H1 (cell line): ENCODE data around the gene PATE2. TPM values are rescaled to one million over a fixed set of nuclear protein-coding genes. Genes with fewer than 3 reads are reported as not detected.

Source experiments
- CTCF ChIA-PET: fragments of 300-600 bp; sonication (Branson Sonifier 250); formaldehyde crosslinking; loops from one replicate; lab custom pipeline; 2021; ENCODE audit not compliant: partially characterized antibody; lab: Charles Lee
- POLR2A ChIA-PET: fragments of 300-600 bp; sonication (Branson Sonifier 250); formaldehyde crosslinking; loops from one replicate; lab custom pipeline; 2021; ENCODE audit warnings: inconsistent platforms; ENCODE audit not compliant: partially characterized antibody; lab: Charles Lee
- DNase-seq, 2 experiments: peaks; one replicate each; pipeline versions ENCODE4 v3.0.0 to v3.0.0-alpha.2; 2010 to 2022; ENCODE audit warnings: low spot score in 2 of 2, low read depth in 1 of 2, mixed read lengths in 1 of 2
- FAIRE-seq: peaks from 2 replicates; lab custom pipeline; 2011; peaks lifted over from hg19 to GRCh38; lab: Jason Lieb, UNC
- H2AFZ ChIP-seq: 2 replicates; pipeline ENCODE4 v1.8.1; 2012; ENCODE audit warnings: low read length, inconsistent platforms
- H2AK5ac ChIP-seq: 2 replicates; pipeline ENCODE4 v1.6.1; 2013; ENCODE audit warnings: low read depth, low read length
- H2BK120ac ChIP-seq: replicated peaks from 2 replicates; pipeline ENCODE3; 2013; ENCODE audit warnings: low read depth, low read length, inconsistent platforms
- H2BK12ac ChIP-seq: 2 replicates; pipeline ENCODE4 v1.6.1; 2013; ENCODE audit warnings: low read depth, low read length
- H2BK15ac ChIP-seq: 2 replicates; pipeline ENCODE4 v1.6.1; 2013; ENCODE audit warnings: low read length
- H2BK20ac ChIP-seq: 2 replicates; pipeline ENCODE4 v1.6.1; 2013; ENCODE audit warnings: low read length
- H2BK5ac ChIP-seq: 2 replicates; pipeline ENCODE4 v1.6.1; 2013; ENCODE audit warnings: low read depth, low read length
- H3K14ac ChIP-seq: 2 replicates; pipeline ENCODE4 v1.6.1; 2013; ENCODE audit warnings: inconsistent platforms; ENCODE audit not compliant: insufficient read length
- H3K18ac ChIP-seq: 2 replicates; pipeline ENCODE4 v1.6.1; 2013; ENCODE audit warnings: low read length; ENCODE audit errors: extremely low read depth
- H3K23ac ChIP-seq: 2 replicates; pipeline ENCODE4 v1.6.1; 2013; ENCODE audit warnings: inconsistent platforms; ENCODE audit not compliant: insufficient read length
- H3K23me2 ChIP-seq: 2 replicates; pipeline ENCODE4 v1.6.1; 2013; ENCODE audit warnings: low read depth, low read length
- H3K27ac ChIP-seq: 2 replicates; pipeline ENCODE4 v1.6.1; 2011; ENCODE audit warnings: low read depth, low read length, inconsistent platforms
- H3K27me3 ChIP-seq, 4 experiments: replicated peaks in 1 of 4; 1 replicate in 1 of 4; 2 replicates in 3 of 4; pipeline versions ENCODE4 v1.6.1 to v1.8.1; 2011 to 2013; ENCODE audit warnings: low read length in 3 of 4, mild to moderate bottlenecking in 3 of 4, inconsistent platforms in 2 of 4, mixed read lengths in 2 of 4, moderate library complexity in 1 of 4; ENCODE audit not compliant: control insufficient read depth in 3 of 4, insufficient read depth in 3 of 4; ENCODE audit errors: extremely low read depth in 1 of 4
- H3K36me3 ChIP-seq, 4 experiments: 2 replicates each; pipeline versions ENCODE4 v1.6.1 to v1.8.1; 2011 to 2013; ENCODE audit warnings: mild to moderate bottlenecking in 4 of 4, low read length in 3 of 4, moderate library complexity in 2 of 4, control low read depth in 1 of 4, inconsistent platforms in 1 of 4; ENCODE audit not compliant: insufficient read depth in 4 of 4, control insufficient read depth in 2 of 4
- H3K4ac ChIP-seq: replicated peaks from 2 replicates; pipeline ENCODE3; 2013; ENCODE audit warnings: low read length, low read depth, mixed read lengths, inconsistent platforms; ENCODE audit not compliant: insufficient read length
- H3K4me1 ChIP-seq, 4 experiments: replicated peaks in 1 of 4; 1 replicate in 1 of 4; 2 replicates in 3 of 4; pipeline versions ENCODE4 v1.6.1 to v1.8.1; 2011 to 2013; ENCODE audit warnings: low read length in 3 of 4, inconsistent platforms in 2 of 4, mixed read lengths in 1 of 4; ENCODE audit not compliant: insufficient read depth in 4 of 4, control insufficient read depth in 3 of 4
- H3K4me2 ChIP-seq, 2 experiments: 2 replicates each; pipeline versions ENCODE4 v1.6.1 to v1.8.1; 2011 to 2013; ENCODE audit warnings: low read depth in 2 of 2, low read length in 2 of 2, control low read depth in 1 of 2, inconsistent platforms in 1 of 2, mild to moderate bottlenecking in 1 of 2; ENCODE audit not compliant: insufficient read depth in 1 of 2
- H3K4me3 ChIP-seq, 4 experiments: fragments of 200-600, 300-600 bp in 1 of 4; sonication (generic), shearing (Covaris generic), sonication (Bioruptor Twin) in 1 of 4; 2 replicates each; pipeline versions ENCODE4 v1.5.1 to v1.8.1; 2011 to 2016; ENCODE audit warnings: low read length in 4 of 4, low read depth in 3 of 4, control low read depth in 2 of 4, inconsistent platforms in 2 of 4, mild to moderate bottlenecking in 2 of 4, mixed read lengths in 1 of 4, moderate library complexity in 1 of 4; ENCODE audit not compliant: insufficient read depth in 2 of 4; ENCODE audit errors: extremely low read depth in 1 of 4
- H3K56ac ChIP-seq: replicated peaks from 2 replicates; pipeline ENCODE3; 2013; ENCODE audit warnings: low read depth, mild to moderate bottlenecking, mixed read lengths, low read length, inconsistent platforms; ENCODE audit not compliant: insufficient read length
- H3K79me1 ChIP-seq: 2 replicates; pipeline ENCODE4 v1.6.1; 2013; ENCODE audit warnings: low read depth, low read length, control low read depth
- H3K79me2 ChIP-seq, 2 experiments: 2 replicates each; pipeline versions ENCODE4 v1.6.1 to v1.8.1; 2012 to 2013; ENCODE audit warnings: low read length in 2 of 2, mild to moderate bottlenecking in 2 of 2, inconsistent platforms in 1 of 2; ENCODE audit not compliant: insufficient read depth in 2 of 2, control insufficient read depth in 1 of 2
- H3K9ac ChIP-seq, 4 experiments: replicated peaks in 1 of 4; 1 replicate in 1 of 4; 2 replicates in 3 of 4; pipeline versions ENCODE4 v1.6.1 to v1.8.1; 2011 to 2013; ENCODE audit warnings: low read depth in 3 of 4, low read length in 3 of 4, control low read depth in 2 of 4, mild to moderate bottlenecking in 2 of 4, moderate library complexity in 2 of 4, inconsistent platforms in 1 of 4; ENCODE audit errors: extremely low read depth in 1 of 4
- H3K9me3 ChIP-seq, 2 experiments: 2 replicates each; pipeline versions ENCODE4 v1.6.1 to v1.8.1; 2012 to 2013; ENCODE audit warnings: mild to moderate bottlenecking in 2 of 2, moderate library complexity in 2 of 2, control low read depth in 1 of 2, inconsistent platforms in 1 of 2, low read depth in 1 of 2, low read length in 1 of 2, mixed read lengths in 1 of 2; ENCODE audit not compliant: insufficient read depth in 2 of 2
- H4K20me1 ChIP-seq, 2 experiments: replicated peaks in 1 of 2; 2 replicates each; pipeline versions ENCODE3 to v1.8.1; 2011 to 2013; ENCODE audit warnings: inconsistent platforms in 2 of 2, low read length in 2 of 2, mild to moderate bottlenecking in 1 of 2; ENCODE audit not compliant: insufficient read depth in 2 of 2, control insufficient read depth in 1 of 2
- H4K5ac ChIP-seq: 2 replicates; pipeline ENCODE4 v1.6.1; 2013; ENCODE audit warnings: low read length, low read depth, mixed read lengths, inconsistent platforms; ENCODE audit not compliant: insufficient read length
- H4K8ac ChIP-seq: 2 replicates; pipeline ENCODE4 v1.8.0; 2013; ENCODE audit warnings: mild to moderate bottlenecking, moderate library complexity, low read length, inconsistent platforms; ENCODE audit not compliant: insufficient read depth; ENCODE audit errors: extremely low read depth
- H4K91ac ChIP-seq: replicated peaks from 2 replicates; pipeline ENCODE3; 2013; ENCODE audit warnings: low read length, mixed read lengths, inconsistent platforms; ENCODE audit not compliant: insufficient read length
- HDAC6 ChIP-seq: IDR thresholded peaks from one replicate; pipeline ENCODE4 v1.7.1; 2012; ENCODE audit warnings: low read depth, mild to moderate bottlenecking, inconsistent platforms, low read length, moderate library complexity
- KDM5A ChIP-seq: fragments of 200-600 bp; IDR thresholded peaks from 2 replicates; pipeline ENCODE4 v1.7.1; 2012; ENCODE audit warnings: mild to moderate bottlenecking, low read length, inconsistent platforms, mixed read lengths
- TAF7 ChIP-seq: optimal IDR thresholded peaks from 2 replicates; pipeline ENCODE3; 2011; ENCODE audit warnings: low read depth, mild to moderate bottlenecking, inconsistent platforms, low read length, moderate library complexity, borderline replicate concordance
- WGBS, 2 experiments: shearing (Covaris generic) in 1 of 2; methylation state at CpG; one replicate each; pipeline versions ENCODE4 v1.1.6 to v1.1.7; 2013 to 2015; ENCODE audit warnings: low lambda C conversion rate in 2 of 2, mixed read lengths in 2 of 2, inconsistent platforms in 1 of 2, low coverage in 1 of 2, missing lambda C conversion rate in 1 of 2; ENCODE audit not compliant: insufficient replicate concordance in 2 of 2, insufficient coverage in 1 of 2, insufficient read length in 1 of 2; ENCODE audit errors: extremely low coverage in 1 of 2, missing lambda C conversion rate in 1 of 2; 5-methylcytosine and 5-hydroxymethylcytosine counted together
- polyA plus RNA-seq, 7 experiments: library from polyadenylated mRNA; depleted of rRNA in 3 of 7; stranded (reverse) in 5 of 7; unstranded in 2 of 7; fragments of >200 nt in 5 of 7; fragments of 200-250 nt in 2 of 7; gene quantifications; 1 replicate in 5 of 7; 2 replicates in 1 of 7; 4 replicates in 1 of 7; pipeline versions ENCODE4 v1.2.1 to v1.2.3, GENCODE V29; 2011 to 2013; ENCODE audit warnings: missing spikeins in 2 of 7, mixed read lengths in 2 of 7
- total RNA-seq: library from RNA; stranded (reverse); fragmentation: NEBNext Ultra II Directional; extraction: Animal tissue kit (Norgen Biotek cat#: 25700); gene quantifications from 2 replicates; pipeline ENCODE4 v1.2.1, GENCODE V29; 2021

PATE2 gene
- total and polyA plus RNA-seq, 2 of the 8 experiments (the other 6 are each of a cell fraction or from before 2014, with no cell fraction given) = 0.14 TPM; not detected in 1

DNA sequence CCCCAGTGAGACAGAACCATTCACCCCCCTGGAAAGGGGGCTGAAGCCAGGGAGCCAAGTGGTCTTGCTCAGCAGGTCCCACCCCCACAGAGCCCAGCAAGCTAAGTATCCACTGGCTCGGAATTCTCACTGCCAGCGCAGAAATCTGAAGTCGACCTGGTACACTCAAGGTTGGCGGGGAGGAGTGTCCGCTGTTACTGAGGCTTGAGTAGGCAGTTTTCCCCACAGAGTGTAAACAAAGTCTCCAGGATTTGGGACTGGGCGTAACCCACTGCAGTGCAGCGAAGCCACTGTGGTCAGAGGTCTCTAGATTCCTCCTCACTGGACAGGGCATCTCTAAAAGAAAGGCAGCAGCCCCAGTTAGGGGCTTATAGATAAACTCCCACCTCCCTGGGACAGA is 22.6 kb downstream of the PATE2 start:
- CTCF ChIA-PET = interaction anchor here (1.1 kb wide), 1 partner anchor 115 kb away, joined by 3 read pairs; no protein-coding TSS in a partner anchor
- TF ChIP-seq KDM5A (no peak), HDAC6 (no peak), TAF7 (no peak)
- Histone ChIP-seq H4K20me1 (no peaks in the 10 kb centered on the region), H2BK5ac (no peak overlapping the region), H3K23me2 (no peaks in the 10 kb centered on the region), H3K4me1 (no peaks in the 10 kb centered on the region), H2BK120ac (no peak overlapping the region), H2BK15ac (no peak overlapping the region), H3K23ac (no peak overlapping the region), H3K14ac (no peak overlapping the region), H3K79me1 (no peaks in the 10 kb centered on the region), H3K4me3 (no peak overlapping the region), H2AFZ (no peak overlapping the region), H3K79me2 (no peaks in the 10 kb centered on the region), H2AK5ac (no peak overlapping the region), H3K4ac (no peak overlapping the region), H4K5ac (no peak overlapping the region), H3K18ac (no peak overlapping the region), H2BK12ac (no peak overlapping the region), H3K36me3 (no peaks in the 10 kb centered on the region), H3K9me3 (no peaks in the 10 kb centered on the region), H3K9ac (no peak overlapping the region), H3K56ac (no peak overlapping the region), H4K91ac (no peak overlapping the region), H4K8ac (no peak overlapping the region), H3K27ac (no peak overlapping the region), H3K4me2 (no peak overlapping the region), H2BK20ac (no peak overlapping the region), H3K27me3 (no peaks in the 10 kb centered on the region)
- DNase-seq (no peak), FAIRE-seq (no peak)
- POLR2A ChIA-PET = no interaction called here
- 96% methylated on average over 7 of the region's 7 CpGs; no CpG with 5 or more reads in 1 of the 2 experiments for WGBS, 2 experiments
